ENCODE measurements around the gene REV3L.
"Not testable (repeated sequence)": the region's sequence is repeated elsewhere in the genome, so short reads cannot be mapped to it uniquely, and the experiment has no call there.

Gene REV3L

DNA sequence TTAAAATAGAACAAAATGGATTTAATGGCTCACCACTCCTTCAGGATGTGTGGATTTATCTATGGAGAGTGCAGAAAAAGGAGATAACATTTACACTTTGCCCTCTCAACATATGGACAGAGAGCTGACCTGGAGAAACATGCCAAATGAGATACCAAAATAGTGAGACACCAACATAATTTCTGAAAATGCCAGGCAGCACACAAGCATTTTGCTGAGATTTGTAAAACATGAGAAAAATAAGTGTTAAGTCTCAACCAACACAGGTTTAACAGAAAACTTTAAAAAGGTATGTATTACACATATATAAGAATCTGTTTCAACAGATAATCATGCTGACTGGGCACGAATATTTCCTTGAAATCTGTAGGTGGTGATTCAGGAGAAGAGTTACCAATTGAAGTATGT lies 145.2 kb downstream of the REV3L start:
- Histone ChIP-seq H3K27ac (ENCODE audit: insufficient read depth, low read length, poor library complexity, severe bottlenecking) (no peak overlapping the region), H3K4me1 (ENCODE audit: control insufficient read depth, insufficient read depth, low read length, poor library complexity, severe bottlenecking) (no peaks in the 10 kb centered on the region), H3K9me3 (ENCODE audit: control insufficient read depth, low read length) (no peaks in the 10 kb centered on the region), H3K36me3 (ENCODE audit: control insufficient read depth, insufficient read depth, low read length) (peaks cover 4% of the 10 kb centered on the region), H3K27me3 (replicated peaks; ENCODE audit: control insufficient read depth, insufficient read depth, low read length, poor library complexity, severe bottlenecking) (no peaks in the 10 kb centered on the region), H3K4me3 (ENCODE audit: insufficient read depth, low read depth, low read length, poor library complexity, severe bottlenecking) (no peak overlapping the region)
- no peak for DNase-seq

DNA sequence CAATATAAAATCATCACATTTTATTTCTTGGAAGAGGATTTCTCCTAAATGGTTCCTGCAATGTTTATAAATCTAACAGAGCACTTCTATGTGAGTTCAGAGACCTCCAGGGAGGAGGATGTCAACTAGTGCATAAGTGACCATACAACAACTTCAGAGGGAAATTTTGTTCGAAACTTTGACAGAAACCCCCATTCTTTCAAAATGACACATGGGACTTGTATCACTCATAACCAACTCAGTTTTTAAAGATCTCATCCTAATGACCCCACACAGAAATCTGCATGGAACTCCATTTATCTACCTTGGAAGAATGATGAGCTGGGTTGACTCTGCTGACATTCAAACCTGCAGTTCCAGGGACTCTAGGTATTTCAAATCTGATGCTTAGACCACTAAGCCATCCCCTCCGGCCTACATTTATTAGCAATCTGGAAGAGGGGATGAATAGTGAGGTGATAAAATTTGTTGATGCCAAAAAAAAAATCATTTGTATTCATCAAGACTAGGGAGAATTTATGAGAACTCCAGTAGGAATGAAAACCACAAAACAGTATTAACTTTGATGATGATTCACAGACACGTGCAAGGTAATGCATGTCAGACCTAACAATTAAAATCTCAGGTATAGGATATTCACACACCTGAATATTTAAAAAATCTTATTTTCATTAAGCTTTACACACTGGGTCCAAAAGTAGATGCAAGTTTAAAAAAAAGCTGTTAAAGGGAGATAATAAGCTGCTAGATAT lies 153.0 kb downstream of the REV3L start:
- H3K9me3 ChIP-seq (ENCODE audit: control insufficient read depth, low read length), result no peaks in the 10 kb centered on the region
- no peak overlapping the region for H3K4me3 ChIP-seq (ENCODE audit: insufficient read depth, low read depth, low read length, poor library complexity, severe bottlenecking)
- peaks cover 42% of the 10 kb centered on the region for H3K36me3 ChIP-seq (ENCODE audit: control insufficient read depth, insufficient read depth, low read length)
- no peaks in the 10 kb centered on the region for H3K27me3 ChIP-seq (replicated peaks; ENCODE audit: control insufficient read depth, insufficient read depth, low read length, poor library complexity, severe bottlenecking)
- H3K4me1 ChIP-seq (ENCODE audit: control insufficient read depth, insufficient read depth, low read length, poor library complexity, severe bottlenecking), result no peaks in the 10 kb centered on the region
- H3K27ac ChIP-seq (ENCODE audit: insufficient read depth, low read length, poor library complexity, severe bottlenecking), result no peak overlapping the region
- DNase-seq, result no peak

DNA sequence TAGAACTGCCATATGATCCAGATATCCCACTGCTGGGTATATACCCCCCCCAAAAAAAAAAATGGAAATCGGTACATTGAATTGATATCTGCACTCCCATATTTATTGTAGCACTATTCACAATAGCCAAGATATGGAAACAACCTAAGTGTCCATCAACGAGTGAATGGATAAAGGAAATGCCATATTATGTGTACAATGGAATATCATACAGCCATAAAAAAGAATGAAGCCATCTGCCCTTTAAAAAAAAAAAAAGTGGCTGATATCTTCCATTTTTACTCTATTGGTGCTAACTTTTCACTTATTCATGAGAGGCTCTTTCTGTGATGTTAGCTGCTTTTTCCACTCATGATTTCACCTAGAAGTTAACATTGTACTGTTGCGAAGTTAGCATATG lies 156.5 kb downstream of the REV3L start:
- H3K4me3 ChIP-seq (ENCODE audit: insufficient read depth, low read depth, low read length, poor library complexity, severe bottlenecking), result no peak overlapping the region
- H3K27ac ChIP-seq (ENCODE audit: insufficient read depth, low read length, poor library complexity, severe bottlenecking), result no peak overlapping the region
- H3K9me3 ChIP-seq (ENCODE audit: control insufficient read depth, low read length), result no peaks in the 10 kb centered on the region
- no peaks in the 10 kb centered on the region for H3K4me1 ChIP-seq (ENCODE audit: control insufficient read depth, insufficient read depth, low read length, poor library complexity, severe bottlenecking)
- H3K36me3 ChIP-seq (ENCODE audit: control insufficient read depth, insufficient read depth, low read length), result peaks cover 42% of the 10 kb centered on the region
- no peaks in the 10 kb centered on the region for H3K27me3 ChIP-seq (replicated peaks; ENCODE audit: control insufficient read depth, insufficient read depth, low read length, poor library complexity, severe bottlenecking)
- DNase-seq, result no peak

DNA sequence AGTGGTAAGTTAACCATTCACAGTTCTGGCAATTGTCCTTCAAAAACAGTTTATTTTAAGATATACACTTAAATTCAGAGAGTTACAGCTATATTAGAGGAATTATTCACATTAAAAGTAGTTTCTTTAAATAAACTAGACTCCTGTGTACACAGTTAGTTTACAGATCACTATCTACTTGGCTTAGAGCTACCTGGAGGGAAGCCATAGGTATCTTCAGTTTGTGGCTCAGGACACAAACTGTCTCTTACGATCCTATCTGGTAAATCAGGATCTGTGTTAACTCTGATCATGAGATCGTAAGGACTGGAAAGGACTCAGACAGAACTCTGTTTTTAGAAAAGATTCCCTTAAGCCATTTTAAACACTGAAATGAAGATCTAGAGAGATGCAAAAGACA lies 160.9 kb downstream of the REV3L start:
- peaks cover 23% of the 10 kb centered on the region for H3K36me3 ChIP-seq (ENCODE audit: control insufficient read depth, insufficient read depth, low read length)
- no peaks in the 10 kb centered on the region for H3K27me3 ChIP-seq (replicated peaks; ENCODE audit: control insufficient read depth, insufficient read depth, low read length, poor library complexity, severe bottlenecking)
- H3K27ac ChIP-seq (ENCODE audit: insufficient read depth, low read length, poor library complexity, severe bottlenecking), result no peak overlapping the region
- no peaks in the 10 kb centered on the region for H3K9me3 ChIP-seq (ENCODE audit: control insufficient read depth, low read length)
- H3K4me1 ChIP-seq (ENCODE audit: control insufficient read depth, insufficient read depth, low read length, poor library complexity, severe bottlenecking), result no peaks in the 10 kb centered on the region
- no peak overlapping the region for H3K4me3 ChIP-seq (ENCODE audit: insufficient read depth, low read depth, low read length, poor library complexity, severe bottlenecking)
- DNase-seq, result no peak

DNA sequence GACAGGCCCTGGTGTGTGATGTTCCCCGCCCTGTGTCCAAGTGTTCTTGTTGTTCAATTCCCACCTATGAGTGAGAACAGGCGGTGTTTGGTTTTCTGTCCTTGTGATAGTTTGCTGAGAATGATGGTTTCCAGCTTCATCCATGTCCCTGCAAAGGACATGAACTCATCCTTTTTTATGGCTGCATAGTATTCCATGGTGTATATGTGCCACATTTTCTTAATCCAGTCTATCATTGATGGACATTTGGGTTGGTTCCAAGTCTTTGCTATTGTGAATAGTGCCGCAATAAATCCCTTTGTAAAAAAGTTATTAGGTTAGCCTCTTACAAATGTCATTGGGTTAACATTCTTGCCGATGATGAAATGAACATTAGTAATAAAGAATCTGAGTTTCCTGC lies 175.1 kb downstream of the REV3L start:
- not testable (repeated sequence) for H3K27me3 ChIP-seq (replicated peaks; ENCODE audit: control insufficient read depth, insufficient read depth, low read length, poor library complexity, severe bottlenecking); H3K9me3 ChIP-seq (ENCODE audit: control insufficient read depth, low read length); DNase-seq; H3K4me1 ChIP-seq (ENCODE audit: control insufficient read depth, insufficient read depth, low read length, poor library complexity, severe bottlenecking); H3K4me3 ChIP-seq (ENCODE audit: insufficient read depth, low read depth, low read length, poor library complexity, severe bottlenecking); H3K27ac ChIP-seq (ENCODE audit: insufficient read depth, low read length, poor library complexity, severe bottlenecking)
- peaks cover 36% of the 10 kb centered on the region for H3K36me3 ChIP-seq (ENCODE audit: control insufficient read depth, insufficient read depth, low read length)

DNA sequence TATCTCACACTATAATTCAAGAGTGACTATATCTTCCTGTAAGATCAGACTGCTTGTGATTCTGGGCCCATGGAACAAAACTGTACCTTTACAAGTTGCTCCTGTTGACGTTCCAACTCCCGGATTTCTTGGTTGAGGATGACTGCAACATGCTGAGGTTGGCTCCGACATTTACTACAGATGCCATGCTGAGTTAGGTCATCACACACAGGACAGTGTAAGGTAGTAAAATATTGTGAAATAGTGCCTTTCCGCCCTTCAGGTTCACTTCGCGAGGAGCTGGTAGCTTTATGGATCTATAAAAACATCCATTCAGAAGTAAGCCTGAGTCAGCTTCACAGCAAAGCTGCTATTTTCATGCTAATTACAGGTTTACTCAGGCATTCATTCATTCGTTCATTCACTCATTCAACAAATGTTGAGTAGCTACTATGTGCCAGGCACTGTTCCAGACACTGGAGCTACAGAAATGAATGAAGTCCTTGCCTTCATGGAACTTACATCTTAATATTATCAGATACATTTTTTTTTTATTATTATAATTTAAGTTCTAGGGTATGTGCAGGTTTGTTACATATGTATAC lies 175.7 kb downstream of the REV3L start:
- Histone ChIP-seq H3K4me1 (ENCODE audit: control insufficient read depth, insufficient read depth, low read length, poor library complexity, severe bottlenecking) (no peaks in the 10 kb centered on the region), H3K27me3 (replicated peaks; ENCODE audit: control insufficient read depth, insufficient read depth, low read length, poor library complexity, severe bottlenecking) (no peaks in the 10 kb centered on the region), H3K9me3 (ENCODE audit: control insufficient read depth, low read length) (no peaks in the 10 kb centered on the region), H3K4me3 (ENCODE audit: insufficient read depth, low read depth, low read length, poor library complexity, severe bottlenecking) (no peak overlapping the region), H3K27ac (ENCODE audit: insufficient read depth, low read length, poor library complexity, severe bottlenecking) (no peak overlapping the region), H3K36me3 (ENCODE audit: control insufficient read depth, insufficient read depth, low read length) (peaks cover 36% of the 10 kb centered on the region)
- DNase-seq, result no peak

DNA sequence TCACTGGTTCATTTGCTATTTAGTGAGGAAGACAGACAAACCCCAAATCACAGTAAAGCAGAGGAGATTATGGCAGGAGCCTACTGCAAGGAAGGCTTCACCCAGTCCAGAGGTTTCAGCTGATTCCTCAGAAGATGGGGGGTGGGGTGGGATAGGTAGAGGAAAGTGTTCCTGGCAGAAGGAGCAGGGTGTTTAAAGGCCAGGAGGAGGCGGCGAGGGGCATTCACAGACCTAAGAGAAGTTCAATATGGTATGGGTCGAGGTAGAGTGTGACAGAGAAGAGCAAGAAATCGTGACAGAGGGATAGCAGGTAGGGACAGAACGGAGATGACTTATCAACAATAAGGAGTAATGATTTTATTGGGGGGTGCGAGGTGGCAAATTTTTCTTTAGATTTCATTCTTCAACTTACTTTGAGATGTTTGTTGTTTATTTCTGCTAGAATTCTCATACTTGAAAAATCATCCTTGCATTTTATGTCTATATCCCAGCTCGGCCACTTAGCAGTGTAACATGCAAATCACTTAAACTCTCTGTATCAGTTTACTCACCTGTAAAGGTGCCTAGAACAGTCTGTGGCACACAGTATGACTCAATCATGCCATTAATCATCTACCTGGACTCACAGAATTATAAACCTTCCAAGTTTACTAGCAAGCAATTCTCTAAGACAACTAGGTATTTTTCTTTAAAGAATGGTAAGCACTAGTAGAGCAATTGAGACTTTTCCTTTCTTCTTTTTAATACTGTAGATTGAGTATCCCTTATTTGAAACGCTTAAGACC lies 176.7 kb downstream of the REV3L start:
- Histone ChIP-seq H3K27ac (ENCODE audit: insufficient read depth, low read length, poor library complexity, severe bottlenecking) (no peak overlapping the region), H3K36me3 (ENCODE audit: control insufficient read depth, insufficient read depth, low read length) (peaks cover 36% of the 10 kb centered on the region), H3K4me1 (ENCODE audit: control insufficient read depth, insufficient read depth, low read length, poor library complexity, severe bottlenecking) (no peaks in the 10 kb centered on the region), H3K27me3 (replicated peaks; ENCODE audit: control insufficient read depth, insufficient read depth, low read length, poor library complexity, severe bottlenecking) (no peaks in the 10 kb centered on the region), H3K9me3 (ENCODE audit: control insufficient read depth, low read length) (no peaks in the 10 kb centered on the region), H3K4me3 (ENCODE audit: insufficient read depth, low read depth, low read length, poor library complexity, severe bottlenecking) (no peak overlapping the region)
- DNase-seq, result no peak

DNA sequence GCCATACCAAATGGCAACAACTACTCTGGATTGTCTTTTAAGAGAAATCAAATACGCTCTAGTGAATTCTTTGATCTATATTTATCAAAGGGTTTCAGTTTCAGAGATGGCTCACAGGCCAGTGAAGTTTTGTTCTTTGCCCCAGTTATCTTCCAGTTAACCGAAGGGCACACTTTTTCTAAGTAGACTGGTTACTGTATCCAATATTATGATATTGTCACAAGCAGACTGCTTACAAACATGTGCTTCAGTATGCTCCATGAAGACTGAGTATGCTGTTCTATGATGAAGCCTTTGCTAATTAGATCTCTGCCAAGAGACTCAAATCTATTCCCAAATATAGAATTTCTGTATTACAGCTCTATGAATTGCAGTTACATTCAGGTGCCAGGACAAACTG lies 181.1 kb downstream of the REV3L start:
- H3K27ac ChIP-seq (ENCODE audit: insufficient read depth, low read length, poor library complexity, severe bottlenecking), result no peak overlapping the region
- no peaks in the 10 kb centered on the region for H3K4me1 ChIP-seq (ENCODE audit: control insufficient read depth, insufficient read depth, low read length, poor library complexity, severe bottlenecking)
- no peaks in the 10 kb centered on the region for H3K9me3 ChIP-seq (ENCODE audit: control insufficient read depth, low read length)
- DNase-seq, result no peak
- H3K4me3 ChIP-seq (ENCODE audit: insufficient read depth, low read depth, low read length, poor library complexity, severe bottlenecking), result no peak overlapping the region
- H3K27me3 ChIP-seq (replicated peaks; ENCODE audit: control insufficient read depth, insufficient read depth, low read length, poor library complexity, severe bottlenecking), result no peaks in the 10 kb centered on the region
- no peaks in the 10 kb centered on the region for H3K36me3 ChIP-seq (ENCODE audit: control insufficient read depth, insufficient read depth, low read length)

DNA sequence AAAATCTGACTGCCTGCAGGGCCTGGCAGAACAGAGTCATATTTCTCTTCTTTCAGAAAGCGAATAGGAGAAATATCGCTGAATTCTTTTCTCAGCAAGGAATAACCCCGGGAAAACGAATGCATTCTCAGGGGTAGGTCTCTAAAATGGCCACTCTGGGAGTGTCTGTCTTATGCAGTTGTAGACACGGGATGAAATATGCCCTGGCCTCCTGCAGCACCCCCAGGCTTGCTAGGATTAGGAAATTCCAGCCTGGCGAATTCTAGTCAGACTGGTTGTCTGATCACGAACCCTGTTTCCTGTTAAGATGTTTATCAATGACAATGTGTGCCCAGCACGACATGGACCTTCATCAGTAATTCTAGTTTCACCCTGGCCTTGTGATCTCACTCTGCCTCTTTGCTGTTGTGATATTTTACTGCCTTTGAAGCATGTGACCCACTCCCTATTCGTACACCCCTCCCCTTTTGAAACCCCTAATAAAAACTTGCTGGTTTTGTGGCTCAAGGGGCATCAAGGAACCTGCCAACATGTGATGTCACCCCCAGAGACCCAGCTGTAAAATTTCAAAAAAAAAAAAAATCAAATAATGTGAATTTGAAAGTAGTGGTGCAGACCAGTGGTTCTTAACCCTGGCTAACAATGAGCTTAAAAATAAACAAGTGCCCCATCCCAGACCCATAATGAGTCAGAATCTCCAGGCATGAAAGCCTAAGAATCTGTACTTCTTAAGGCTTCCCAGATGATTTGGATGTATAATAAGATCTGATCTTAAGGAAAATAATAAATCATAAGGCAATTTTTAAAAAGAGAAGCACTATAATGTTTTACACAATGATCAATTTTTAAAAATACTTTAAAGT lies 181.8 kb downstream of the REV3L start:
- H3K36me3 ChIP-seq (ENCODE audit: control insufficient read depth, insufficient read depth, low read length), result not testable (repeated sequence)

More for the DNA sequence above, 181.8 kb downstream of the REV3L start:
- not testable (repeated sequence) for H3K9me3 ChIP-seq (ENCODE audit: control insufficient read depth, low read length); H3K27me3 ChIP-seq (replicated peaks; ENCODE audit: control insufficient read depth, insufficient read depth, low read length, poor library complexity, severe bottlenecking); H3K4me1 ChIP-seq (ENCODE audit: control insufficient read depth, insufficient read depth, low read length, poor library complexity, severe bottlenecking); DNase-seq; H3K4me3 ChIP-seq (ENCODE audit: insufficient read depth, low read depth, low read length, poor library complexity, severe bottlenecking); H3K27ac ChIP-seq (ENCODE audit: insufficient read depth, low read length, poor library complexity, severe bottlenecking)
